DOHH2 (cell line): ENCODE measurements around the gene PRKN.

Experiments
- CTCF ChIP-seq: fragments of 200-600 bp; sonication (generic); IDR thresholded peaks from one replicate; pipeline ENCODE4 v1.5.1; 2014; ENCODE audit warnings: antibody characterized with exemption, mild to moderate bottlenecking, low read depth, low read length; ENCODE audit not compliant: poor library complexity, severe bottlenecking
- EZH2phosphoT487 ChIP-seq: fragments of 200-600 bp; sonication (generic); IDR thresholded peaks from 2 replicates; pipeline ENCODE4 v1.6.1; 2017; ENCODE audit warnings: borderline replicate concordance, mild to moderate bottlenecking, antibody characterized with exemption, low read length, moderate library complexity, mixed read lengths

- TF ChIP-seq CTCF (no peak), EZH2phosphoT487 (no peak)
These were observed 464.9 kb downstream of the PRKN start for GRCh38 chr6:162262466-162263196.
